GM23338 (cell line): ENCODE results near the gene NCOA6. TPM values are rescaled to one million over a fixed set of nuclear protein-coding genes. Genes with fewer than 3 reads are reported as not detected.

Experiments
- CREB1 ChIP-seq: fragments of 250-450 bp; sonication (Bioruptor Pico); IDR thresholded peaks from 2 replicates; pipeline ENCODE4 v1.5.0; 2020; ENCODE audit warnings: low read depth, mild to moderate bottlenecking, moderate library complexity
- REST ChIP-seq: IDR thresholded peaks from one replicate; pipeline ENCODE4 v1.6.1; 2018; ENCODE audit warnings: antibody characterized with exemption; ENCODE audit not compliant: unreplicated experiment
- polyA plus RNA-seq: library from polyadenylated mRNA; unstranded; fragments of >200 nt; fragmentation: Nextera tagmentation; extraction: Ambion mirVana; gene quantifications from 2 replicates; pipeline ENCODE4 v1.2.1, GENCODE V29; 2016
- total RNA-seq: library from RNA; depleted of rRNA; stranded (reverse); fragments of >200 nt; shearing (Covaris generic); gene quantifications from 2 replicates; pipeline ENCODE4 v1.2.3, GENCODE V29; 2014
- TF ChIP-seq, protein P1 (sequence below): fragments of 250-450 bp; sonication (Bioruptor Pico); IDR thresholded peaks from 2 replicates; pipeline ENCODE4 v1.5.0; 2020; ENCODE audit warnings: mild to moderate bottlenecking, moderate library complexity
- TF ChIP-seq, protein P2 (sequence below): IDR thresholded peaks from 2 replicates; pipeline ENCODE4 v1.6.1; 2016; ENCODE audit warnings: antibody characterized with exemption

The NCOA6 gene
- total and polyA plus RNA-seq, 2 experiments from 2014 or later, result 10.6 to 17.4 TPM

DNA sequence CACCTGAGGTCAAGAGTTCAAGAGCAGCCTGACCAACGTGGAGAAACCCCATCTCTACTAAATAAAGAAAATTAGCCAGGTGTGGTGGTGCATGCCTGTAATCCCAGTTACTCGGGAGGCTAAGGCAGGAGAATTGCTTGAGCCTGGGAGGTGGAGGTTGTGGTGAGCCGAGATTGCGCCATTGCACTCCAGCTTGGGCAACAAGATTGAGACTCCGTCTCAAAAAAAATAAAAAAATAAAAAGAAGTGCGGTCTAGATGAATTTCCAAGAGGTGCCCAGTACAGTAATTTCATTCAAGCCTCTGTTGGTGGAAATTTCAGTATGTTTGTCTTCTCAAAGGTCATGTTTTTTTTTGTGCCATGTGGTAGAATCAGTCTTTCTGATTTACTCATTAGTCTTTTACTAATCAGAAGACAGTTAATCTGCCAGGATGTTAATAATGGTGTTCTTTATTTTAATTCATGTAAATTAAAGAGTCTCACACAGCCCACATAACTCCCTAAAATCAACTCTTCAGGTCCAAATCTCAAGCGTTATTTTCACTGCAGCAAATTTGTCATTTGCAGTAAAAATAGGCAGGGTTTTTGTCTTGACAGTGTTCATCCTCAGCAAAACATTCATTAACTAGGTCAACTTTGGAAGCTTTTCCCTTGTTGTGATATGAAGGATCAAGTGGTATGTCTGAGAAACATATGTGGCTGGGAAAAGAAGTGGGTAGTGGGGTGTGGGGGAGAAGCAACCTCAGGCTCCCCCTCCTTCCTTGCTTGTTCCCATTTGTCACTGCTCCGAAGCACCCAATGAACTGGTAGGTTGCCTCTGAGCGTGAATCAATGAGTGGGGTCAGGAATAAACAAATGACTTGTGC, 108.0 kb downstream of the NCOA6 start (continued):
- TF ChIP-seq, protein P1, sequence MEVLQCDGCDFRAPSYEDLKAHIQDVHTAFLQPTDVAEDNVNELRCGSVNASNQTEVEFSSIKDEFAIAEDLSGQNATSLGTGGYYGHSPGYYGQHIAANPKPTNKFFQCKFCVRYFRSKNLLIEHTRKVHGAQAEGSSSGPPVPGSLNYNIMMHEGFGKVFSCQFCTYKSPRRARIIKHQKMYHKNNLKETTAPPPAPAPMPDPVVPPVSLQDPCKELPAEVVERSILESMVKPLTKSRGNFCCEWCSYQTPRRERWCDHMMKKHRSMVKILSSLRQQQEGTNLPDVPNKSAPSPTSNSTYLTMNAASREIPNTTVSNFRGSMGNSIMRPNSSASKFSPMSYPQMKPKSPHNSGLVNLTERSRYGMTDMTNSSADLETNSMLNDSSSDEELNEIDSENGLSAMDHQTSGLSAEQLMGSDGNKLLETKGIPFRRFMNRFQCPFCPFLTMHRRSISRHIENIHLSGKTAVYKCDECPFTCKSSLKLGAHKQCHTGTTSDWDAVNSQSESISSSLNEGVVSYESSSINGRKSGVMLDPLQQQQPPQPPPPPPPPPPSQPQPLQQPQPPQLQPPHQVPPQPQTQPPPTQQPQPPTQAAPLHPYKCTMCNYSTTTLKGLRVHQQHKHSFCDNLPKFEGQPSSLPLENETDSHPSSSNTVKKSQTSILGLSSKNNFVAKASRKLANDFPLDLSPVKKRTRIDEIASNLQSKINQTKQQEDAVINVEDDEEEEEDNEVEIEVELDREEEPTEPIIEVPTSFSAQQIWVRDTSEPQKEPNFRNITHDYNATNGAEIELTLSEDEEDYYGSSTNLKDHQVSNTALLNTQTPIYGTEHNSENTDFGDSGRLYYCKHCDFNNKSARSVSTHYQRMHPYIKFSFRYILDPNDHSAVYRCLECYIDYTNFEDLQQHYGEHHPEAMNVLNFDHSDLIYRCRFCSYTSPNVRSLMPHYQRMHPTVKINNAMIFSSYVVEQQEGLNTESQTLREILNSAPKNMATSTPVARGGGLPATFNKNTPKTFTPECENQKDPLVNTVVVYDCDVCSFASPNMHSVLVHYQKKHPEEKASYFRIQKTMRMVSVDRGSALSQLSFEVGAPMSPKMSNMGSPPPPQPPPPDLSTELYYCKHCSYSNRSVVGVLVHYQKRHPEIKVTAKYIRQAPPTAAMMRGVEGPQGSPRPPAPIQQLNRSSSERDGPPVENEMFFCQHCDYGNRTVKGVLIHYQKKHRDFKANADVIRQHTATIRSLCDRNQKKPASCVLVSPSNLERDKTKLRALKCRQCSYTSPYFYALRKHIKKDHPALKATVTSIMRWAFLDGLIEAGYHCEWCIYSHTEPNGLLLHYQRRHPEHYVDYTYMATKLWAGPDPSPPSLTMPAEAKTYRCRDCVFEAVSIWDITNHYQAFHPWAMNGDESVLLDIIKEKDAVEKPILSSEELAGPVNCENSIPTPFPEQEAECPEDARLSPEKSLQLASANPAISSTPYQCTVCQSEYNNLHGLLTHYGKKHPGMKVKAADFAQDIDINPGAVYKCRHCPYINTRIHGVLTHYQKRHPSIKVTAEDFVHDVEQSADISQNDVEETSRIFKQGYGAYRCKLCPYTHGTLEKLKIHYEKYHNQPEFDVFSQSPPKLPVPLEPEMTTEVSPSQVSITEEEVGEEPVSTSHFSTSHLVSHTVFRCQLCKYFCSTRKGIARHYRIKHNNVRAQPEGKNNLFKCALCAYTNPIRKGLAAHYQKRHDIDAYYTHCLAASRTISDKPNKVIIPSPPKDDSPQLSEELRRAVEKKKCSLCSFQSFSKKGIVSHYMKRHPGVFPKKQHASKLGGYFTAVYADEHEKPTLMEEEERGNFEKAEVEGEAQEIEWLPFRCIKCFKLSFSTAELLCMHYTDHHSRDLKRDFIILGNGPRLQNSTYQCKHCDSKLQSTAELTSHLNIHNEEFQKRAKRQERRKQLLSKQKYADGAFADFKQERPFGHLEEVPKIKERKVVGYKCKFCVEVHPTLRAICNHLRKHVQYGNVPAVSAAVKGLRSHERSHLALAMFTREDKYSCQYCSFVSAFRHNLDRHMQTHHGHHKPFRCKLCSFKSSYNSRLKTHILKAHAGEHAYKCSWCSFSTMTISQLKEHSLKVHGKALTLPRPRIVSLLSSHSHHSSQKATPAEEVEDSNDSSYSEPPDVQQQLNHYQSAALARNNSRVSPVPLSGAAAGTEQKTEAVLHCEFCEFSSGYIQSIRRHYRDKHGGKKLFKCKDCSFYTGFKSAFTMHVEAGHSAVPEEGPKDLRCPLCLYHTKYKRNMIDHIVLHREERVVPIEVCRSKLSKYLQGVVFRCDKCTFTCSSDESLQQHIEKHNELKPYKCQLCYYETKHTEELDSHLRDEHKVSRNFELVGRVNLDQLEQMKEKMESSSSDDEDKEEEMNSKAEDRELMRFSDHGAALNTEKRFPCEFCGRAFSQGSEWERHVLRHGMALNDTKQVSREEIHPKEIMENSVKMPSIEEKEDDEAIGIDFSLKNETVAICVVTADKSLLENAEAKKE, result no peak
- TF ChIP-seq REST (no peak), CREB1 (CRISPR knock-in tag) (no peak)
- TF ChIP-seq, protein P2, sequence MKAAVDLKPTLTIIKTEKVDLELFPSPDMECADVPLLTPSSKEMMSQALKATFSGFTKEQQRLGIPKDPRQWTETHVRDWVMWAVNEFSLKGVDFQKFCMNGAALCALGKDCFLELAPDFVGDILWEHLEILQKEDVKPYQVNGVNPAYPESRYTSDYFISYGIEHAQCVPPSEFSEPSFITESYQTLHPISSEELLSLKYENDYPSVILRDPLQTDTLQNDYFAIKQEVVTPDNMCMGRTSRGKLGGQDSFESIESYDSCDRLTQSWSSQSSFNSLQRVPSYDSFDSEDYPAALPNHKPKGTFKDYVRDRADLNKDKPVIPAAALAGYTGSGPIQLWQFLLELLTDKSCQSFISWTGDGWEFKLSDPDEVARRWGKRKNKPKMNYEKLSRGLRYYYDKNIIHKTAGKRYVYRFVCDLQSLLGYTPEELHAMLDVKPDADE, result no peak
